HUES48 (cell line): ENCODE measurements around the gene CSH2.
"Not testable (repeated sequence)": the region's sequence is repeated elsewhere in the genome, so short reads cannot be mapped to it uniquely, and the experiment has no call there.

Experiments
- H3K27ac ChIP-seq: one replicate; pipeline ENCODE4 v1.7.0; 2013; ENCODE audit warnings: low read depth, low read length, inconsistent platforms
- H3K27me3 ChIP-seq: 2 replicates; pipeline ENCODE4 v1.6.1; 2013; ENCODE audit warnings: mild to moderate bottlenecking, low read length; ENCODE audit not compliant: control insufficient read depth, insufficient read depth
- H3K36me3 ChIP-seq: 2 replicates; pipeline ENCODE4 v1.6.1; 2013; ENCODE audit warnings: low read length; ENCODE audit not compliant: control insufficient read depth, insufficient read depth
- H3K4me1 ChIP-seq: 2 replicates; pipeline ENCODE4 v1.6.1; 2013; ENCODE audit warnings: mild to moderate bottlenecking, low read length; ENCODE audit not compliant: control insufficient read depth, insufficient read depth
- H3K4me3 ChIP-seq: 2 replicates; pipeline ENCODE4 v1.5.1; 2013; ENCODE audit warnings: mild to moderate bottlenecking, low read depth, low read length
- H3K9ac ChIP-seq: 2 replicates; pipeline ENCODE4 v1.6.1; 2013; ENCODE audit warnings: mild to moderate bottlenecking, low read depth, low read length, moderate library complexity
- H3K9me3 ChIP-seq: 2 replicates; pipeline ENCODE4 v1.6.1; 2013; ENCODE audit warnings: low read length; ENCODE audit not compliant: control insufficient read depth, insufficient read depth

The CSH2 gene

DNA sequence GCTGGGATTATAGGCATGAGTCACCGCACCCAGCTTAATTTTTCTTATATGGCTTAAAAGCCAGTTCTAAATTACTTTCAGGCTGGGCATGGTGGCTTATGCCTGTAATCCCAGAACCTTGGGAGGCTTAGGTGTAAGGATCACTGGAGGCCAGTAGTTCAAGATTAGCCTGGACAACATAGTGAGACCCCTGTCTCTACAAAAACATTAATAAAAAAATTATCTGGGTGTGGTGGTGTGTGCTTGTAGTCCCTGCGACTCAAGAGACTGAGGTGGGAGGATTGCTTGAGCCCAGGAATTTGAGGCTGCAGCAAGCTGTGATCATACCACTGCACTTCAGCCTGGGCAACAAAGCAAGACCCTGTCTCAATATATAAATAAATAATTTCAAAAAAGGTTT, 20.2 kb downstream of the CSH2 start:
- no peak overlapping the region for H3K27ac ChIP-seq

DNA sequence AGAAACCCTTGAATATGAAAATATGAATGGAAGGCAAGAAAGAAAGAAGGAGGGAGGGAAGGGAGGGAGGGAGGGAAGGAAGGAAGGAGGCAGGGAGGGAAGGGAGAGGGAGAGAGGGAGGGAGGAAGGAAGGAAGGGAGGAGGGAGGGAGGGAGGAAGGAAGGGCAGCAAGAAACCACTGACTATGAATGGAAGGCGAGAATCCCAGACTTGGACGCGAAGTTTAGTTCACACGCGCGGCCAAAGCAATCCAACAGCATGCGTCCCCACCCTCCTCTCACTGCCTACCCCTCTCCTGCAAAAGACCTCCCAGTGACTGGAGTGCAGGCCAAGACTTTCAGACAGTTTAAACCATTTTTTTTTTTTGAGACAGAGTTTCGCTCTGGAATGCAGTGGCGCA, 23.1 kb downstream of the CSH2 start:
- Histone ChIP-seq H3K4me3 (no peak overlapping the region), H3K4me1 (no peaks in the 10 kb centered on the region), H3K27me3 (peaks cover 31% of the 10 kb centered on the region), H3K27ac (no peak overlapping the region), H3K9me3 (no peaks in the 10 kb centered on the region), H3K36me3 (no peaks in the 10 kb centered on the region), H3K9ac (no peak overlapping the region)

More for the DNA sequence above, 20.2 kb downstream of the CSH2 start:
- Histone ChIP-seq H3K27me3 (peaks cover 12% of the 10 kb centered on the region), H3K36me3 (no peaks in the 10 kb centered on the region), H3K9me3 (no peaks in the 10 kb centered on the region), H3K4me3 (no peak overlapping the region), H3K4me1 (no peaks in the 10 kb centered on the region), H3K9ac (no peak overlapping the region)

- Histone ChIP-seq H3K9ac (peak overlapping the region; percentile 85), H3K36me3 (no peaks in the 10 kb centered on the region), H3K27me3 (peaks cover 31% of the 10 kb centered on the region), H3K4me1 (no peaks in the 10 kb centered on the region), H3K4me3 (peak overlapping the region; percentile 40), H3K9me3 (no peaks in the 10 kb centered on the region), H3K27ac (no peak overlapping the region)
These were observed 24.4 kb downstream of the CSH2 start for GRCh38 chr17:63848834-63849689.

- Histone ChIP-seq H3K27ac (no peak overlapping the region), H3K27me3 (peaks cover 31% of the 10 kb centered on the region), H3K9ac (no peak overlapping the region), H3K9me3 (no peaks in the 10 kb centered on the region), H3K36me3 (no peaks in the 10 kb centered on the region), H3K4me1 (no peaks in the 10 kb centered on the region), H3K4me3 (no peak overlapping the region)
These were observed 25.8 kb downstream of the CSH2 start for GRCh38 chr17:63847525-63848249.

DNA sequence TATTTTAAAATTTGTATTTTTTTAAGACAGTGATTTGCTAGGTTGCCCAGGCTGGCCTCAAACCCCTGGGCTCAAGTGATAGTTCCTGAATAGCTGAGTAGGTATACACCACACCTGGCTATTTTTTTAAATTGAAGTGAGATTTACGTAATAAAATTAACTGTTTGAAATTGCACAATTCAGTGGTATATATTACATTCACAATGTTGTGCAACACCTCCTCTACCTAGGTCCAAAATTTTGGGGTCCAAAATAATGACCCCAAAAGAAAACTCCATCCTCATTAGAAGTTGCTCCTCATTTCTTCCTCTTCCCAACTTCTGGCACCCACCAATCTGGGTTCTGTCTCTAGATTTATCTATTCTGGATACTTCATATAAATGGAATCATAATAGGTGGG, 28.0 kb downstream of the CSH2 start:
- H3K36me3 ChIP-seq = no peaks in the 10 kb centered on the region
- H3K27ac ChIP-seq = no peak overlapping the region
- H3K9ac ChIP-seq = no peak overlapping the region
- peaks cover 14% of the 10 kb centered on the region for H3K4me1 ChIP-seq
- peaks cover 31% of the 10 kb centered on the region for H3K27me3 ChIP-seq
- H3K9me3 ChIP-seq = no peaks in the 10 kb centered on the region
- no peak overlapping the region for H3K4me3 ChIP-seq

GRCh38 chr17:63843910-63844677, 29.4 kb downstream of the CSH2 start:
- Histone ChIP-seq H3K4me3 (no peak overlapping the region; the same call in 1 of the 2 replicates), H3K9me3 (no peaks in the 10 kb centered on the region), H3K27ac (no peak overlapping the region)

DNA sequence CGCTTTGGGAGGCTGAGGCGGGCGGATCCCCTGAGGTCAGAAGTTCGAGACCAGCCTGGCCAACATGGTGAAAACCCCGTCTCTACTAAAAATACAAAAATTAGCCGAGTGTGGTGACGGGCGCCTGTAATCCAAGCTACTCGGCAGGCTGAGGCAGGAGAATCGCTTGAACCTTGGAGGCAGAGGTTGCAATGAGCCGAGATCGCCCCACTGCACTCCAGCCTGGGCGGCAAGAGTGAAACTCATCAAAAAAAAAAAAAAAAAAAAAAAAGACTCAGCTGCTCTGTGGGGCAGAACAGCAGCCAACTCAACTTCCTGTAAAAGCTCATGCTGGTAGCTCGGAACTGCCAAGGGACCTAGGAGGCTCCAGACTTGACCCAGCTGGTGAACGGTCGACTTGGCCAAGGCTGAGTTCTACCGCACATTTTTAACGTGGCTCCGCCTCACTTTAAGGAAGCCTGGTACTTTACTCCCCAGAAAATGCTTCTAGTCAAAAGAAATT, 30.0 kb downstream of the CSH2 start:
- Histone ChIP-seq H3K4me1 (peaks cover 26% of the 10 kb centered on the region), H3K27ac (peak overlapping the region; percentile 63)
- not testable (repeated sequence) for H3K36me3 ChIP-seq

More at GRCh38 chr17:63843910-63844677, 29.4 kb downstream of the CSH2 start:
- Histone ChIP-seq H3K9ac (no peak overlapping the region), H3K4me1 (peaks cover 20% of the 10 kb centered on the region), H3K36me3 (no peaks in the 10 kb centered on the region), H3K27me3 (peaks cover 23% of the 10 kb centered on the region)

GRCh38 chr17:63842540-63843386, 30.7 kb downstream of the CSH2 start, which contains the start of gene SMARCD2:
TSS of gene SMARCD2 (minus strand) at chr17:63842685. CDS start at chr17:63842674, 11 bp downstream.
- peak within 1 kb of the TSS; percentile 83 for H3K4me3 ChIP-seq
- H3K27ac ChIP-seq = peak within 1 kb of the TSS; percentile 85

More for the DNA sequence above, 30.0 kb downstream of the CSH2 start:
- Histone ChIP-seq H3K27me3 (peaks cover 21% of the 10 kb centered on the region), H3K4me3 (peak overlapping the region; percentile 72)
- H3K9me3 ChIP-seq, H3K9ac ChIP-seq: not testable (repeated sequence)

DNA sequence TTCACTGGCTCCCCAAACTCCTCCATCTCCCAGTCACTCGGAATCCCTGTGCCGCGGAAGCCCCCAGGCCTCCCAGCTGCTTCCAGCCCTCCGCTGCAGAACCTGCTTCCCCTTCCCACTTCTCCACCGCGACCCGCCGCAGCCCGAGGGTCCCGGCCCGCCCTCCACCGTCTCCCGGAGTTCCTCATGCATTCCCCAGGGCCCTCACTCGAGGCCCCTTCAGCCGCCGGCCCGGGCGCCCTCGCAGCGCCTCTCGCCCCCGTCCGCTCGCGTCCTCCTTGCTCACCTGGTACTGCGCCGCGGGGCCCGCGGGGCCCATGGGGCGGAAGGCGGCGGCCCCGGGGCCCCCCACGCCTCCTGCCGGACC, 31.3 kb downstream of the CSH2 start:
- Histone ChIP-seq H3K36me3 (peaks cover 2% of the 10 kb centered on the region; the same call in 1 of the 2 replicates), H3K9me3 (no peaks in the 10 kb centered on the region), H3K27ac (peak overlapping the region; percentile 85), H3K9ac (peak overlapping the region; percentile 62), H3K4me3 (peak overlapping the region; percentile 83), H3K27me3 (peaks cover 8% of the 10 kb centered on the region), H3K4me1 (peaks cover 29% of the 10 kb centered on the region)

More at GRCh38 chr17:63842540-63843386, 30.7 kb downstream of the CSH2 start, which contains the start of gene SMARCD2:
- Histone ChIP-seq H3K9me3 (no peaks in the 10 kb centered on the region), H3K4me1 (peaks cover 29% of the 10 kb centered on the region), H3K9ac (peak within 1 kb of the TSS; percentile 62), H3K27me3 (peaks cover 14% of the 10 kb centered on the region), H3K36me3 (no peaks in the 10 kb centered on the region)
